GM12801 (cell line): ENCODE data around the gene OPRL1.

Experiments used
- CTCF ChIP-seq: IDR thresholded peaks from one replicate; pipeline ENCODE4 v1.5.1; 2011; ENCODE audit warnings: control low read depth; ENCODE audit not compliant: insufficient read length; ENCODE audit errors: extremely low read depth

The OPRL1 gene

GRCh38 chr20:64077541-64077875 is 2.4 kb upstream of the OPRL1 start:
- TF ChIP-seq CTCF: no peak

GRCh38 chr20:64077876-64078551 is 1.9 kb upstream of the OPRL1 start:
- TF ChIP-seq CTCF: no peak

DNA sequence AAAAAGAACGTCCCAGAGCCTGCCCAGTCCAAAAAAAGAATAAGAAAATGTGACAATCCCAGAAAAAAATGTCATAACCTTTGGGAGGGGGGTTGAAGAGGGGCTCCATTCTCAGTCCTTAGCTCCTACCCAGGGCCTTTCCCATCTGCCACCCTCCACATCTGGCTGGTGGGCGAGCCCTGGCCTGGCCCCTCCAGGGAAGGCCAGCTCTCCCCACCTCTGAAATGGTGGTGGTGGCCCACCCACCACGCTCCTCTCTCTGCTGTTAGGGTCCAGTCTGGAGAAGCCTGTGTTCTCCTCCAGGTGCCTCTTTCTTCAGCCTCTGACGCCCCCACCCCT is 979 bp upstream of the OPRL1 start:
- TF ChIP-seq CTCF: no peak

- TF ChIP-seq CTCF: no peak
Observed at GRCh38 chr20:64079273-64080012, 439 bp upstream of the OPRL1 start, which contains the start of gene RGS19. RGS19 (minus strand) TSS chr20:64079518; CDS start chr20:64076886, 2,632 bp downstream.

DNA sequence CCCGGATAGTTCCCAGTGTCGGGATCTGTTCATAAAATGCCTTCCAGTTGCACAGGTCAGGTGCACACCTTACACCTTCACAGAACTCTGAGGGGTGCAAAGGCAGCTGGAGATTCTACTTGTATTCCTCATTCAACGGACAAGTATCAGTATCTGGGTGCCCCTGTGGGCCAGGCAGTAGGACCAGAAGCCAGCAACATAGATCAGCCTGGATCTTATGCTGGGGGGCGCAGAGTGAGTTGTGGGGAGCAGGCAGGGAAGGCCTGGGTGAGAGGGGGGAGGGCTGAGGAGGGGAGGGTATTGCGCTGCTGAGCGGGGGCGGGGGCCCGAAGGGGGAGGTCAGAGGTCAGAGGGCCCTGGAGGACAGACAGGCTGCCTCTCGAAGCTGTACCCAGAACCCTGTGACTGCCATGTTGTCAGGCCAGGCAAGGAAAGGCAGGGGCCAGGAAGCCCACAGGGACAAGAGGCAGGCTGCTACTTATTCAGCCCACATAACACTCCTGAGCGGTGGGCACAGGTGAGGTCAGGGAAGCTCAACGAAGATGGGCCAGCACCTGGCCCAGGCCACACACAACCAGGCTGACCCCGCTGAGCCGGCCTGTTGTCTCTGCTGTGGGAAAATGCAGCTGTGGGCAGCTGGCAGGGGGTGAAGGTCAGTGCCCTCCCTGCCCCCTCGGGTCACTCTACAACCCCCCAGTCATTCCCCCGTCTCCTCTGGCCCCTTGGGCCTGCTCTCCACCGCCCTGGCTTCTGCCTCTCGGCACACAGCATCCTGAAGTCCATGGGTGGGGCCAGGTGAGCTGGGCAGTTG is 1.1 kb downstream of the OPRL1 start:
- no peak for TF ChIP-seq CTCF

GRCh38 chr20:64081624-64081964 is 1.7 kb downstream of the OPRL1 start:
- TF ChIP-seq CTCF: no peak

- no peak for TF ChIP-seq CTCF
Observed at GRCh38 chr20:64082126-64082731, 2.3 kb downstream of the OPRL1 start.
